WTC11 (cell line): Measurements from ENCODE around the gene CFAP53.
"Not testable (repeated sequence)": the region's sequence is repeated elsewhere in the genome, so short reads cannot be mapped to it uniquely, and the experiment has no call there.

Source experiments
- AR ChIP-seq: fragments of 250-450 bp; sonication (Bioruptor Pico); IDR thresholded peaks from 2 replicates; pipeline ENCODE4 v1.9.0; 2021; ENCODE audit warnings: mild to moderate bottlenecking
- CTCF ChIP-seq: fragments of 200-600 bp; IDR thresholded peaks from 2 replicates; pipeline ENCODE4 v1.8.0; 2022; ENCODE audit warnings: antibody characterized with exemption
- ETV6 ChIP-seq: sonication (generic); formaldehyde crosslinking; IDR thresholded peaks from 2 replicates; pipeline ENCODE4 v1.8.1; 2022; ENCODE audit warnings: mild to moderate bottlenecking, missing genetic modification reagents
- SMAD3 ChIP-seq: sonication (generic); formaldehyde crosslinking; IDR thresholded peaks from 2 replicates; pipeline ENCODE4 v1.8.0; 2022; ENCODE audit warnings: missing genetic modification reagents, mild to moderate bottlenecking, borderline replicate concordance
- USF2 ChIP-seq: sonication (generic); formaldehyde crosslinking; IDR thresholded peaks from 2 replicates; pipeline ENCODE4 v1.8.1; 2023; ENCODE audit warnings: mild to moderate bottlenecking, missing genetic modification reagents, moderate library complexity
- ZNF263 ChIP-seq: sonication (generic); formaldehyde crosslinking; IDR thresholded peaks from 2 replicates; pipeline ENCODE4 v1.8.1; 2022; ENCODE audit warnings: low read depth, mild to moderate bottlenecking, moderate library complexity, missing genetic modification reagents
- ZNF317 ChIP-seq: sonication (generic); formaldehyde crosslinking; IDR thresholded peaks from 2 replicates; pipeline ENCODE4 v1.8.1; 2023; ENCODE audit warnings: low read depth, mild to moderate bottlenecking, moderate library complexity, missing genetic modification reagents, borderline replicate concordance
- ZNF512 ChIP-seq: sonication (generic); formaldehyde crosslinking; IDR thresholded peaks from 2 replicates; pipeline ENCODE4 v1.8.1; 2022; ENCODE audit warnings: missing genetic modification reagents, borderline replicate concordance

GRCh38 chr18:50308851-50309250 is 42.6 kb upstream of the CFAP53 start:
- not testable (repeated sequence) for TF ChIP-seq SMAD3 (CRISPR knock-in tag); CTCF; AR; USF2; ZNF317 (CRISPR knock-in tag); ZNF512; ETV6 (CRISPR knock-in tag); ZNF263 (CRISPR knock-in tag)
